Left lung (tissue), 10 donors: ENCODE results near the gene DDIAS. TPM values are rescaled to one million over a fixed set of nuclear protein-coding genes. Genes with fewer than 3 reads are reported as not detected.

Experiments used
- ATAC-seq: fragments of 200-7000 bp; cut with Tn5 transposase; one replicate; pipeline ENCODE4 v1.9.1; 2020; ENCODE audit warnings: moderate library complexity
- DNase-seq, 4 donors: peaks; one replicate each; pipeline ENCODE4 v3.0.0-alpha.2; 2013 to 2020
- H3K27ac ChIP-seq, 2 donors: fragments of 200-600 bp; sonication (generic) in 1 of 2; one replicate each; pipeline versions ENCODE4 v1.5.0 to v1.8.0; 2020 to 2021
- H3K27me3 ChIP-seq, 2 donors: fragments of 200-600 bp; sonication (generic) in 1 of 2; one replicate each; pipeline versions ENCODE4 v1.5.0 to v1.8.0; 2020 to 2021
- H3K36me3 ChIP-seq, 2 donors: fragments of 200-600 bp; sonication (generic) in 1 of 2; one replicate each; pipeline versions ENCODE4 v1.5.0 to v1.8.0; 2020 to 2021
- H3K4me1 ChIP-seq, 2 donors: fragments of 200-600 bp; one replicate each; pipeline ENCODE4 v1.8.0; 2021
- H3K4me3 ChIP-seq, 2 donors: fragments of 200-600 bp; sonication (generic) in 1 of 2; one replicate each; pipeline versions ENCODE4 v1.5.0 to v1.8.0; 2020 to 2021; ENCODE audit warnings: mild to moderate bottlenecking in 1 of 2
- H3K9me3 ChIP-seq, 2 donors: fragments of 200-600 bp; sonication (generic) in 1 of 2; one replicate each; pipeline versions ENCODE4 v1.5.0 to v1.8.0; 2020 to 2021
- intact Hi-C, 2 donors: fragments of 100-400 bp; cut with DNase I; formaldehyde crosslinking; loops; one replicate each; pipeline versions ENCODE4 v1.11.2 to v1.14.2; 2022
- polyA plus RNA-seq, 6 donors: library from polyadenylated mRNA; unstranded; fragments of 120-200 nt; gene quantifications; one replicate each; pipeline ENCODE4 v1.2.1, GENCODE V29; 2013; ENCODE audit not compliant: insufficient read length in 6 of 6
- total RNA-seq, 2 donors: library from RNA; stranded (reverse); fragmentation: NEBNext Ultra II Directional; extraction: Animal tissue kit (Norgen Biotek cat#: 25700); gene quantifications; one replicate each; pipeline ENCODE4 v1.2.1, GENCODE V29; 2021
- TF ChIP-seq, protein P1 (sequence below), 2 donors: fragments of 200-600 bp; sonication (generic) in 1 of 2; IDR thresholded peaks; one replicate each; pipeline versions ENCODE4 v1.5.0 to v1.8.0; 2021; ENCODE audit warnings: antibody characterized with exemption in 2 of 2
- donor health status: DM: no; HTN: yes; CAD: no.
- donor health status: DM: no; HTN: no; CAD: no.

The DDIAS gene
- total and polyA plus RNA-seq, 8 donors = 2.9 to 7.3 (median 5.3) TPM

DNA sequence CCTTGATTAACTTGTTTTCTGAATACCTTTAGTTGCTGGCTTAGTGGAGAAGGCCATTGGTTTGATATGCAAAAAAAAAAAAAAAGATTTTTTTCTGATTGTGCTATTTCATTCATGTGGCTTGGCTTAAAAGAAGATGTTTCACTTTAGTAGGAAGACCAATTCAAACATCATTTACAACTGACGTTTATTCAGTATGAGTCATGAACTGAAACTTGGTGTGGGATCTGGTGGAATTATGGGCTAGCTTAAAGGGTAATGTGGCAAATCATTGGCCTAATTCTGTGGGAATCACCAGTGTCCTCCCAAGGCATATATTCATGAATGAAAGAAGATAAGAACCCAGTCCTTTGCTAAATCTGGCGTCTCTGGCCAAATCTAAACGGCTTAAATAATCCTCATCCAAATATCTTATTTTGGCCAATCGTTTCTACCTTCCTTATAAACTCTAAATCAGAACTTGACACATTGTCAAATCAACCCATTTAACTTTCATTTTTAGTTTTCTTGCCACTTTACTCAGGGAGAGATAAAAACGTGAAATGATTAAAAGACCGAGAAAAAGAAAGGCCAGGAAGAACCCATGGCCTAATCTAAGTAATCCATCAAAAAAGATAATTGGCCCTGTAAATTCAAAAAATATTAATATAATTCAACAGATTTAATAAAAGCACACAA lies 77.0 kb downstream of the DDIAS start:
- no peak for DNase-seq
- Histone ChIP-seq H3K4me1 (no peaks in the 10 kb centered on the region), H3K36me3 (peaks cover 0 to 8% of the 10 kb centered on the region in 2 donors), H3K27ac (no peak overlapping the region), H3K9me3 (no peaks in the 10 kb centered on the region), H3K4me3 (no peak overlapping the region), H3K27me3 (no peaks in the 10 kb centered on the region)
- intact Hi-C loops = no loop called here
- TF ChIP-seq, protein P1, sequence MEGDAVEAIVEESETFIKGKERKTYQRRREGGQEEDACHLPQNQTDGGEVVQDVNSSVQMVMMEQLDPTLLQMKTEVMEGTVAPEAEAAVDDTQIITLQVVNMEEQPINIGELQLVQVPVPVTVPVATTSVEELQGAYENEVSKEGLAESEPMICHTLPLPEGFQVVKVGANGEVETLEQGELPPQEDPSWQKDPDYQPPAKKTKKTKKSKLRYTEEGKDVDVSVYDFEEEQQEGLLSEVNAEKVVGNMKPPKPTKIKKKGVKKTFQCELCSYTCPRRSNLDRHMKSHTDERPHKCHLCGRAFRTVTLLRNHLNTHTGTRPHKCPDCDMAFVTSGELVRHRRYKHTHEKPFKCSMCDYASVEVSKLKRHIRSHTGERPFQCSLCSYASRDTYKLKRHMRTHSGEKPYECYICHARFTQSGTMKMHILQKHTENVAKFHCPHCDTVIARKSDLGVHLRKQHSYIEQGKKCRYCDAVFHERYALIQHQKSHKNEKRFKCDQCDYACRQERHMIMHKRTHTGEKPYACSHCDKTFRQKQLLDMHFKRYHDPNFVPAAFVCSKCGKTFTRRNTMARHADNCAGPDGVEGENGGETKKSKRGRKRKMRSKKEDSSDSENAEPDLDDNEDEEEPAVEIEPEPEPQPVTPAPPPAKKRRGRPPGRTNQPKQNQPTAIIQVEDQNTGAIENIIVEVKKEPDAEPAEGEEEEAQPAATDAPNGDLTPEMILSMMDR (IDR thresholded peaks at IDR 0.05) = no peak
- ATAC-seq = no peak

DNA sequence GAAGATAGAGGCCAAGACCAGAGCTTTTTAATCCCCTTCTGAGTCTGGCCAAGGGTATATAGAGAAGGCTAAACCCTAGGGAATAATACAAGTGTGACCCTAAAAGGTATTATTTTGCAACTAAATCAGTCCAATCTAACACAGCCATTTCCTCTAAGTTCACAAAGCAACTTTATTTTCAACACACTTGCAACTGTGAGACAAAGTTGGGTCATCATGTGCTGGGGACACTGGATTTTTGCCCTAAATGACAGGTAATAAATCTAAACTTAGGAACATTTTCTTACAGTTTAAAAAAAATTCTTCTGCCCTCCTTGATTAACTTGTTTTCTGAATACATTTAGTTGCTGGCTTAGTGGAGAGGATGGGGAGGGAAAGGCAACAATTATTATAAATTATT lies 78.3 kb downstream of the DDIAS start:
- DNase-seq (no peak), ATAC-seq (no peak)
- Histone ChIP-seq H3K9me3 (no peaks in the 10 kb centered on the region), H3K27ac (no peak overlapping the region), H3K36me3 (peaks cover 0 to 8% of the 10 kb centered on the region in 2 donors), H3K4me1 (no peaks in the 10 kb centered on the region), H3K4me3 (no peak overlapping the region), H3K27me3 (no peaks in the 10 kb centered on the region)
- intact Hi-C loops = no loop called here
- TF ChIP-seq, protein P1 (IDR thresholded peaks at IDR 0.05) = no peak

DNA sequence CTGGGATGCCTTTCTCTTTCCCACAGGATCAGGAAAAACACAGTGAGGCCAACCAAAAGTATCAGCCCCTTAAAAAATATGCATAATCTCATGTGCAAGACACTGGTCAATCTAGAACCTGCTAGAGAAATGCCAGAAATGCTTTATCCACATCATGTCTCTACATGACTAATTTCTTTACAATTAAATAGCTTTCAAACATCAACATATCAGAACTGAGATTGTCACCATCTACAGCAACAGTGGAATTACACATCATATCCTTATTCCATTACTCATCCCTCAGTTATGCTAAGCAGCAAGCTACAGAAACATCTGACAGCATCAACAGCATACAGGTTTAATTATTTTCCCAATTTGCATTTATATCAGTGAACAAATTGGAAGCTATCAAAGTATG lies 78.8 kb downstream of the DDIAS start:
- DNase-seq (no peak), ATAC-seq (no peak)
- H3K27ac ChIP-seq = no peak overlapping the region
- no peaks in the 10 kb centered on the region for H3K4me1 ChIP-seq
- no peak overlapping the region for H3K4me3 ChIP-seq
- no peaks in the 10 kb centered on the region for H3K9me3 ChIP-seq
- TF ChIP-seq, protein P1 (IDR thresholded peaks at IDR 0.05) = no peak
- H3K36me3 ChIP-seq = peaks cover 0 to 8% of the 10 kb centered on the region in 2 donors
- H3K27me3 ChIP-seq = no peaks in the 10 kb centered on the region
- intact Hi-C loops = no loop called here

DNA sequence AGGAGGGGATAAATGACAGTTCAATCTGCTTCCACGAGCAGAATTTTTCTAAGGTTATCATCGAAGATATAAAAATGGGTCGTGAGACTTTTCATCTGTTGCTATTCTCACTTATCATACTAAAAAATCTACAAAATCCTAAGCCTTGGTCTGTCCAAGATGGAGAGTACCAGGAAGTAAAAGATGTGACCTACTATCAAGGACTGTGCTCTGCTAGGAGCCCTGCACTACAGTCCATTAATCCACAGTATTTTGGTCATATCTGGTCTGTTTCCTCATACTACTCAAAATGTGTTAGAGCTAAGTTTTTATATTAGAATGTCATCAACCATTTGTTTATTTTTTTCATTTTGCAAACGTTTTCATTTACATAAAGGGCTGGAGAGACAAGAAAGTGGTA lies 79.4 kb downstream of the DDIAS start:
- ATAC-seq = no peak

DNA sequence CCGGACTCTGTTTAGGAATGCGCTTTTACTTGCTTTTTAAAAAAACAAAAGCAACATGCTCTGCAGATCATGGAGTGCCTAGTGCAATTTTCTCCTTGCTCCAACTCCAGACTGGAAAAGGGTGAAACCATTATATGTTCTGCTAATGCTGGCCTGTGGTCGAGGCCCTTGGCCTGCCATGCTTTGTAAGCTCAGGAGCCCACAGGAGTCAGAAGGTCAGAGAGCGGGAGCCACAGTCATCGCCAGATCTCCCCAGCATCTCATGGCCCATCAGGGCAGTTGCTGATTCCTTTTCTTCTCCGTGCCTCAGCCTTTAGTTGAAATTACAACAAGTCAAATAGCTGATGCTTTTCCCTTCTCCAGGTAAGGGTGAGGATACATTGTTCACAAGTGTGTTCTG lies 80.3 kb downstream of the DDIAS start:
- TF ChIP-seq, protein P1 (IDR thresholded peaks at IDR 0.05) = no peak
- Histone ChIP-seq H3K27me3 (no peaks in the 10 kb centered on the region), H3K9me3 (no peaks in the 10 kb centered on the region), H3K4me3 (no peak overlapping the region), H3K36me3 (peaks cover 0 to 8% of the 10 kb centered on the region in 2 donors), H3K27ac (no peak overlapping the region), H3K4me1 (no peaks in the 10 kb centered on the region)
- DNase-seq = no peak
- ATAC-seq = no peak
- intact Hi-C loops = no loop called here

More for the DNA sequence above, 79.4 kb downstream of the DDIAS start:
- H3K36me3 ChIP-seq = peaks cover 0 to 8% of the 10 kb centered on the region in 2 donors
- no peaks in the 10 kb centered on the region for H3K27me3 ChIP-seq
- no peak overlapping the region for H3K27ac ChIP-seq
- intact Hi-C loops = no loop called here
- DNase-seq = no peak
- no peak overlapping the region for H3K4me3 ChIP-seq
- no peaks in the 10 kb centered on the region for H3K4me1 ChIP-seq
- TF ChIP-seq, protein P1 (IDR thresholded peaks at IDR 0.05) = no peak
- no peaks in the 10 kb centered on the region for H3K9me3 ChIP-seq

Other genes with a start within 250 kb of the DDIAS start
- not detected for gene FAM181B, start 167.9 kb upstream of the DDIAS start, total RNA-seq
- under 1 TPM; 0.06 to 0.15 (median 0.09) TPM for gene FAM181B, start 167.9 kb upstream of the DDIAS start, polyA plus RNA-seq
- 10 to 100 TPM; 82.4 to 88.0 TPM for gene PRCP, start 1.3 kb upstream of the DDIAS start, total RNA-seq
- 100 to 1,000 TPM; 206 to 261 (median 231) TPM for gene PRCP, start 1.3 kb upstream of the DDIAS start, polyA plus RNA-seq
- gene RAB30, start 170.2 kb downstream of the DDIAS start, total RNA-seq = 10 to 100 TPM; 14.2 to 15.3 TPM
- 10 to 100 TPM; 11.3 to 15.9 (median 14.2) TPM for gene RAB30, start 170.2 kb downstream of the DDIAS start, polyA plus RNA-seq